Measurements from ENCODE around the gene NOM1.

NOM1 gene

GRCh38 chr7:157004521-157005455 lies 55.3 kb downstream of the NOM1 start:
- no peak overlapping the region for H3K4me3 ChIP-seq (ENCODE audit: low read depth, low read length)
- TF ChIP-seq, protein P1, sequence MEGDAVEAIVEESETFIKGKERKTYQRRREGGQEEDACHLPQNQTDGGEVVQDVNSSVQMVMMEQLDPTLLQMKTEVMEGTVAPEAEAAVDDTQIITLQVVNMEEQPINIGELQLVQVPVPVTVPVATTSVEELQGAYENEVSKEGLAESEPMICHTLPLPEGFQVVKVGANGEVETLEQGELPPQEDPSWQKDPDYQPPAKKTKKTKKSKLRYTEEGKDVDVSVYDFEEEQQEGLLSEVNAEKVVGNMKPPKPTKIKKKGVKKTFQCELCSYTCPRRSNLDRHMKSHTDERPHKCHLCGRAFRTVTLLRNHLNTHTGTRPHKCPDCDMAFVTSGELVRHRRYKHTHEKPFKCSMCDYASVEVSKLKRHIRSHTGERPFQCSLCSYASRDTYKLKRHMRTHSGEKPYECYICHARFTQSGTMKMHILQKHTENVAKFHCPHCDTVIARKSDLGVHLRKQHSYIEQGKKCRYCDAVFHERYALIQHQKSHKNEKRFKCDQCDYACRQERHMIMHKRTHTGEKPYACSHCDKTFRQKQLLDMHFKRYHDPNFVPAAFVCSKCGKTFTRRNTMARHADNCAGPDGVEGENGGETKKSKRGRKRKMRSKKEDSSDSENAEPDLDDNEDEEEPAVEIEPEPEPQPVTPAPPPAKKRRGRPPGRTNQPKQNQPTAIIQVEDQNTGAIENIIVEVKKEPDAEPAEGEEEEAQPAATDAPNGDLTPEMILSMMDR (IDR thresholded peaks at IDR 0.05; ENCODE audit: borderline replicate concordance, insufficient read depth, low read depth, low read length): no peak

DNA sequence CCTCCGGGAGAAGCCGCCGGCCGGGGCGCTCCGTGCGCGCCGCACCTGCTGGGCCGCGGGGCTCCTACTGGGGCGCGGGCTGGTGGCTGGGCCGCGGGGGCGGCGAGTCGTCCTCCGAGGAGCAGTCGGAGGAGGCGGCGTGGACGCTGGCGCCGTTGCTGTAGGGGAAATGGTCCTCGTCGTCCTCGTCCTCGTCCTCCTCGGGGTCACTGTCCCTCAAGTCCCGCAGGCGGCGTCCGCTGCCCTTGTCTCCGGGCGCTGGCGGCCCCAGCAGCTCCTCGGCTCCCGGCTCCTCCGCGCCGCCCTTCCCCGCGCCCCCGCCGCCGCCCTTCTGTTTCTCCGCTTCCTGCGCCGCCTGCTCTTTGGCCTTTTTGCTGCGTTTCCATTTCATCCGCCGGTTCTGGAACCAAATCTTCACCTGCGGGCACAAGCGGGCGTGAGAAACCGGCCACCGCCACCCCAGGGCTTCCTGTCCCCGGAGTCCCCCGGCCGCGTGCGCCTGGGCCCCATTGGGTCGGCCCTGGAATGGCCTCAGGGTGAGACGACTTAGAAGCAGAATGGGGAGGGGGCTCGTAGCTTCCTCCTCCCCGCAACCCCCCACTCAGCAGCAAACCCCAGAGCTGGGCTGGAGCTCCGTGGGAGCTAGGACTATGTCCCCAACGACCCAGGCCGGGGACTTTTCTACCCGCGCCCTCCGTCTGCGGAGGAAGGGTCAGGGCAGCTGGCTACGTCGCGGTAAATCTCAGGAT lies 56.1 kb downstream of the NOM1 start:
- TF ChIP-seq, protein P1 (IDR thresholded peaks at IDR 0.05; ENCODE audit: borderline replicate concordance, insufficient read depth, low read depth, low read length): no peak
- H3K4me3 ChIP-seq (ENCODE audit: low read depth, low read length): no peak overlapping the region

- H3K4me3 ChIP-seq (ENCODE audit: low read depth, low read length): no peak overlapping the region
- TF ChIP-seq, protein P1 (IDR thresholded peaks at IDR 0.05; ENCODE audit: borderline replicate concordance, insufficient read depth, low read depth, low read length): no peak
These were observed 56.8 kb downstream of the NOM1 start for GRCh38 chr7:157006205-157006747.

GRCh38 chr7:157006829-157007469 lies 57.4 kb downstream of the NOM1 start:
- H3K4me3 ChIP-seq (ENCODE audit: low read depth, low read length): no peak overlapping the region
- TF ChIP-seq, protein P1 (IDR thresholded peaks at IDR 0.05; ENCODE audit: borderline replicate concordance, insufficient read depth, low read depth, low read length): no peak

DNA sequence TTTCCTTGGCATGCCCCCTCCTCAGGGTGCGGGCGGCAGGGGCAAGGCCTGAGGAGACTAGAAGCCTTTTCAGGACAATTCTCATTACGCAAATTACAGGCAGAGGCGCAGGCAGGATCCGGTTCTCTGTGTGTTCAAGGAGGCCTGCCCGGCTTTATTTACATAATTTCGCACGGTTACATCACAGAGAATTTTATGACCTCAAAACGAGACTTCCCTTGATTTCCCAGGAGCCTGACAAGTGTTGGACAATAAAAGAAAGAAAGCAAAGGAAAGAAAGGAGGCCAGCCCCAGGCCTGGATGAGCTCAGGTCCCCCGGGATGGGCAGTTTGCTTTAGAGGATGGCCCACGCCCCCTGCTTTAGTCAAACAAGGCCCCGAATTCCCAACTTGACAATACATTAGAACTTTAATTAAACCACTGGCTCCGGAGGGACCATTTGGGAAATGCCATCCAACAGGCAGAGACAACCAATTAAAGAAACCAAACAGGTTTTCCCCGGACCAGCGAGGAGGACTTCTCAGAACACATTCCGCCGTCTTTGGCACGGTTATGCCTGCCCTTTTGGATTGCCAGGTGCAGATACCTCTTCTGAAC lies 58.1 kb downstream of the NOM1 start:
- H3K4me3 ChIP-seq (ENCODE audit: low read depth, low read length): no peak overlapping the region
- TF ChIP-seq, protein P1 (IDR thresholded peaks at IDR 0.05; ENCODE audit: borderline replicate concordance, insufficient read depth, low read depth, low read length): no peak

Measured in GM12875 (cell line).